Suprapubic skin (tissue), 4 donors: ENCODE results near the gene SF3A1.

Experiments used
- CTCF ChIP-seq, 2 donors: fragments of 200-600 bp in 1 of 2; fragments of 450-650 bp in 1 of 2; sonication (generic) in 1 of 2; IDR thresholded peaks; one replicate each; pipeline ENCODE4 v1.5.1; 2016 to 2019; ENCODE audit warnings: antibody characterized with exemption in 2 of 2, mild to moderate bottlenecking in 1 of 2, moderate library complexity in 1 of 2
- POLR2A ChIP-seq, 2 donors: fragments of 450-650 bp; IDR thresholded peaks; one replicate each; pipeline ENCODE4 v1.6.1; 2017; ENCODE audit warnings: antibody characterized with exemption in 2 of 2, mild to moderate bottlenecking in 2 of 2, moderate library complexity in 2 of 2
- POLR2AphosphoS5 ChIP-seq, 3 donors: sonication (generic); formaldehyde crosslinking; IDR thresholded peaks; one replicate each; pipeline ENCODE4 v1.6.1; 2017; ENCODE audit warnings: antibody characterized with exemption in 3 of 3

GRCh38 chr22:30293026-30293425 lies 63.7 kb downstream of the SF3A1 start:
- TF ChIP-seq POLR2A (IDR thresholded peaks at IDR 0.05), result no peak
- no peak for TF ChIP-seq POLR2AphosphoS5 (IDR thresholded peaks at IDR 0.05)
- TF ChIP-seq CTCF (IDR thresholded peaks at IDR 0.05), result no peak
